GM11168 (cell line): ENCODE measurements around the gene ARMH4.
"Not testable (repeated sequence)": the region's sequence is repeated elsewhere in the genome, so short reads cannot be mapped to it uniquely, and the experiment has no call there.

ENCODE experiments used
- in situ Hi-C: fragments of 300-500 bp; cut with MboI; formaldehyde crosslinking; loops from one replicate; pipeline ENCODE4 v1.12.0; 2022; ENCODE audit warnings: low sequenced_read_pairs; ENCODE audit not compliant: unreplicated experiment

The ARMH4 gene

DNA sequence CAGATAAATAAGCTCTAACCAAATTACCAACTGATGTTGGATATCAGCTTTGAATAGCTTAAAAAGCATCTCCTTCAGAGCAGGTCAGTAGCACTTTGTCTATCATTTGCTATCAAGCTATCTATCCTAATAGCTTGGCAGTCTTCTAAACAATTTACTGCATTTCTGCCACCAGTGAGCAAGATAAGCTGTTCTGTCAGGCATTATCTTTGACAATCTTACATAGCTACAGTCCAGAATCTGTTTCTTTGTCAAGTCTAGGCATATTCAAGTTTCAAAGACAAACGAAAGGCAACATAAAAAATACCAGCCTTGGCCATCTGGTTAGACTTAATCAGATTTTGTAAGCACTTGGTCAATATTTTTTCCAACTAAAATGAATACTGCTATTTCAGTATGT lies 5.6 kb downstream of the ARMH4 start:
- in situ Hi-C loops = no loop called here

DNA sequence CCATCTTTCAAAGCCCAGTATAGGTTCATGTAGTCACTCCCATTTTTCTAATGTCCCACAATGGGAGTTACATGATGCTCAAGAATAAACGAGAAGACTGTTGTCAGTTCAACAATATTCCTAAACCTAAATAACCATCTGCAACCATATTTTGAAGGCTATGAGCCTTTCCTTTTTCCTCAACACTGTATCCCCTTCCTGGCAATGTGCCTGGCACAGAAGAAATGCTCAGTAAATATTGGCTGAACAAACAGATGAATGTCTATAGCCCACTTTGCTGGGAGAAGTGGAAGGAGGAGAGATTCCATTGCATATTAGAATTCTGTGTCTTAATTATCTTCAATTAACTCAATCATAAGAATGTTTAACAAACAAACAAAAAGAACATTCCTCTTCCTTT lies 6.1 kb downstream of the ARMH4 start:
- in situ Hi-C loops = no loop called here

DNA sequence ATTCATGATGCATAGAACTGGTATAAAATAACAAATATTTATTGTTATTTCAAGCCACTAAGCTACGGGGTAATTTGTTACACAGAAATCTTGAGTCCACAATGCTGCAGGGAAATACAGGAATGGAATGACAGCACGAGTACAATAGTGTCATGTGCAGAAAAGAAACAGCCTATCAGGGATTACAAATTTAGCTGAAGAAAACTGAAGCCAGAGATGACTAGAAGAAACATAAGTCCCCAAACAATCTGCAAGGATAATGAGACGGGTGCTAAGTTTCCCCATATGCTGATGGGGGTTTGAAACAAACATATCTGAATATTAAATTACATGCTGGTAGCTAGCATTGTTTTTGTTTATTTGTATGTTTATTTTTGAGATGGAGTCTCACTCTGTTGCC lies 8.9 kb downstream of the ARMH4 start:
- in situ Hi-C loops = no loop called here

DNA sequence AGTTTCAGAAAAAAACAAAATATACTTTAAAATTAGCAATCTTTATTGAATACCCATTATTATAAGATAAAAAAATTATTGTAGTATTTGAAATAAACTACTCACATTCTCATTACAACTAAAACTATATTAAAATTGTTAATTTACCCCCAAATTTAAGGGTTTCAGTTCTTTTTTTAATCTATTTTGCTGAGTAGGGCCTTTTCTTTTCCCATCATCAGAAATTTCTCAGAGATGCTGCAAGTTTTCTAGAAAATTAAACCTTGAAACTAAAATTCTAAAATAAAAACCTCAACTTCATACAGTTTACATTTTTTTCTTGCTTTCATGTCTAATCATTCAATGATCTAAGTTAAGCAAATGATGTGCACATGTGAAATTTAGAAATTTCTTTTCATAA lies 10.1 kb downstream of the ARMH4 start:
- in situ Hi-C loops = no loop called here

DNA sequence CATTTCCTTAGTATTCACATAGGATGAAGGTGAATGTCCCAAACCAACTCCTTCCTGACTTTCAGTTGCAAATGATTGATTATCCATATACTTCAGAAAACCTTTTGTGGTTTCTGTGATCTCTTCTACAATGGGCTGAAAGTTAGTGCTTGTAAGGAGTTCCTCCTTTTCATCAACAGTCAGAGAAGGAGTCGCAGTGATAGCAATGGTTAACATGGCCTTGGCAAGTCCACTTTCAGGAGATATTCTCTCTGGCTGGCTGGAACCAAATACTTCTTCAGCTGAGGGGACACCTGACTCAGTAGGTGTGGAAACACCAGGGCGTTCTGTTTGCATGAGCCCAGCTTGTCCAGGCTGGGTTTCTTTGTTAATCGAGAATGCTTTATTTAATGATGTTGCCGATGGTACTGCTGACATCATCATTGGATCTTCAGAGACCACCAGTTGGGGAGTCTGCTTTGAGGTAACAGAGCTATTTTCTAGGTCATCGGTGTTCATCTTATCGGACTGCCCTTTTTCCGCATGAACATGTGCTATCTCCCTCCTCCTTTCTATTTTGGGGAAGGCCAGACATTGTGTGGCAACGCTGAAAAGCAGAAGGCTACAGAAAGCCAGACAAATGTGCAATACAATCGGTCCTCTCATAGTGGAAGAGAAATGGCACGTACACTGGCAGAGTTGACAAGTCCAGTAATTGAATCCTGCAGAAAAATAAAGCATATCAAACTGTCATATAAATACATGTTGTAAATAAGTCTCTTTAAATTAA lies 13.1 kb downstream of the ARMH4 start:
- in situ Hi-C loops = no loop called here

DNA sequence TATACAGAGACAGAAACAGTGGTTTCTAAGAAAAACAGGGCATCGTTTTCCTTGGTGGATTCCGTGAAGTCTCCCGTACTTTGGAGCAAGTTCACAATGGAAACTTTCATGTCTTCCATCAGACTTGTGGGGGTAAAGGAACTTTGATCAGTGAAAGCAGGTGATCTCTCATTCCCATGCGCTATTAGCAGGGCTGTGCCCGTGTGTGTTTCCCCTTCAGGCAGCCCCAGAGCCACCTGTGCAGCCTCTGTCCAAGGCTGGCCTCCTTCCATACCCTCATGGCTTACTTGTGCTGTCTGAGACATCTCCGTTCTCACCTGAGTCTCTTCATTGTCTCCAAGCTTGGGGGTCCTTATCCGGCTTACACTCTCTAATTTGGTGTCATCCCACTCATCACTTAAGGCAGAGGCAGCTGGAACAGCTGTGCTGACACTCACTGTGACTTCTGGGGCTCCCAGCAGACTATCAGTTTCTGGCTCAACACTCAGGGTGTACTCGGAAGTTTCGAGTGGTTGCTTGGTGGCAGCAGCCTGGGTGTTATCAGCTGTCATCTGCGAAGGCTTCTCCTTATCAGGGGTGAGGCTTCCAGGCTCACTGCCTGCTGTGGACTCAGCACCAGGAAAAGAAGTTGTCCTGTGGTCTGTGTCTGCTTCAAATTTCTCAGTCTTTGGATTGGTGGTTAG lies 13.8 kb downstream of the ARMH4 start:
- in situ Hi-C loops = no loop called here

DNA sequence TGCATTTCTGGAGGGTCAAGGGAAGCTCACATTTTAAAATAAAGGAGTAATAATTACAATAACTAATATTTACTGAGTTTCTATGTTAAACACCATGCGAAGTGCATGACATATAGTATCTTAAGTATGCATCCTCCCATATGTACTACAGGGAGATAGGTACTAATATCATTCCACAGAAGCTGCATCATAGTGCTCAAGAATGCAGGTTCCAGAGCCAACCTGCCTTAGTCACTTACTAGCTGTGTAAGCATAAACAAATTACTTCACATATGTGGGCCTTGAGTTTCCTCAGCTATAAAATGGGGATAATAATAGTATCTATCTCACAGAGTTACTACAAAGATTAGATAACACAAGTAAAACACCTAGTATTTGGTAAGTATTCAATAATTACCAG lies 18.3 kb downstream of the ARMH4 start:
- in situ Hi-C loops = no loop called here

DNA sequence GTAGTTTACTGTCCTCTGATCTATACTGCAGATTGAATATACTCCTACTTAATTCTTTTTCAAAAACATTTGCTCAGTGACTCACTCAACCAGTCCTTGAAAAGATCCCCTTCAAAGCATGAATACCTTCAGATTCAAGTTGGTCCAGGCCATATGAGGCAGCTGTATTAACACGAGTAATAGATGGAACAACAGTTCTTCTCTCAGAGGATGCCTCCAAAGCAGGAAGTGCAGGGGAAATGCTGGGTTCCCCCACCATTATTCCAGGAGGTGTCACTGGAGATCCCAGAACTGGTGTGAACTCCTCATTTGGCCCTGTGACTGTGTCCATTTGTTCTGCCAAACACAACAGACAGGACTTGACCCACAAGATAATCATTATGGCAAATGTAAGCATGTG lies 20.6 kb downstream of the ARMH4 start:
- in situ Hi-C loops = no loop called here

DNA sequence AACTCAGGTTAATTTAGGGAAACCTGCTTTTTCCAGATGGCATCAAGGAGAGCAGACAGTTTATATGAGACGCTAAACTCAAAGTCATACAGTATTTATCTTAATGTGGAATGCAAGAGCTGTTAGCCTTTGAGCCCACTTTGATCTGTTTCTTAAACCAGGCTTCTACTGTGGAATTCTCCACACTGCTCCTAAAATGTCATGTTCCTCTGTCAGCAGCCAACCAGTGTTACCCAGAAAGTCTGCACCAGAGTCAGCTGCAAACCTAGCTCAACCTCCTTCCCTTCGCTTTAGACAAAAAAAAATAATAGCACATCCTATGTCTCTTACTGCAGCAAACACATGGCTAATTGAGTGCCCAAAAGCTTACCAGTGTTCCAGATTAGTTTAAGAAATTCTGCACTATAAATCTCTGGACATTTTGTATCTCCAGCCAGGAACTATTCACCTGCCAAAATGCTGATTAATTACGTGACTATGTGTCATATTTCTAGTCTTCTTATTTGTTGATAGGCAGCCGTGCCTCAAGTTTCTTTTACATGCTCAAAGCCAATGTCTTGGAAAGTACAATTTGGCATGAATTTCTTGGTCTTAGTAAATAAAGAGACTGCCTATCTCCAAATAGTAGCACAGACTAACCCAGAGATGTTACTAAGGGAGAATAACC lies 21.8 kb downstream of the ARMH4 start:
- in situ Hi-C loops = no loop called here

DNA sequence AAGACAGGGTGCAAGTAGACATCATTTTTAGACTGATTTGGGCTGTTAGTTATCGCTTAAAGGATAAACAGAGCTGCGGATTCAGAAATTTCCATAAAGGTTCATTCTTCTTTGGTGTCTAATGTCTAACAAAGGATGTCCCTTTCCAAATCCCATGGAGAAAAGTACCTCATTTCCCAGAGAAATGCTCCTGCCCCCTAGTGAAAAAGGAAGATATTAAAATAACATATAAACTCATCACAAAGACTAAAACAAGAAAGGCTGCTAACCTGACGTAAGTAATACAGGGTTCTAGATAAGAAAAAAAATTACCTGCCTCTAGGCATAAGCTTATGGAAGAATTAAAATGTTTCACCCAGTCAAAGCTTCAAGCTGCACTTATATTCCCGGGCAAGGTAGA lies 22.8 kb downstream of the ARMH4 start:
- in situ Hi-C loops = no loop called here

DNA sequence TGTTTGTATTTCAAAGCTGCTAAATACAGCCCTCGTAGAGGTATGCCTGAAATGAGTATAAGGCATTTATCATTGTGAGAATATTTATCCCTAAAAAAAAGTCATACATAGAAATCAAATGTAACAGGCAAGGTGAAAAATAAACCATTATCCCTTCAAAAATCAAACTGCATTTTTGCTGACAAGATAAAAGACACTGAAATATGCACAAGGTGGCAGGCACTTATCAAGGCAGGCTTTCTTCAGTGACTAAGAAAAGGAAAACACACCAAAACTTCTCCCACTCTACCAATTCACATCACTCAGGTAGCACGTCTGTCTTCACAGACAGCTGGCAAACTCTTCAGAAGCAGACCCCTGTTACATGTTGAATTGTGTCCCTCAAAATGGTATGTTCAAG lies 23.6 kb downstream of the ARMH4 start:
- in situ Hi-C loops = no loop called here

DNA sequence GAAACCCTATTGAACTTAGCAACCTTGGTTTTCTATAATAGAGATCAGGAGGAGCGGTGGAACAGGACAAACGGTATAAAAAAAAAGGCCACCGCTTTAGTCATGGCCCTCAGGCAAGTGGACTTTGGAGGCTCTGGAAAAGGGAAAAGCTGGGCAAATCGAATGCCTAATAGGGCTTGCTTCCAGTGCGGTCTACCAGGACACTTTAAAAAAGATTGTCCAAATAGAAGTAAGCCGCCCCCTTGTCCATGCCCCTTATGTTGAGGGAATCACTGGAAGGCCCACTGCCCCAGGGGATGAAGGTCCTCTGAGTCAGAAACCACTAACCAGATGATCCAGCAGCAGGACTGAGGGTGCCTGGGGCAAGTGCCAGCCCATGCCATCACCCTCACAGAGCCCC lies 29.5 kb downstream of the ARMH4 start:
- in situ Hi-C loops = not testable (repeated sequence)

DNA sequence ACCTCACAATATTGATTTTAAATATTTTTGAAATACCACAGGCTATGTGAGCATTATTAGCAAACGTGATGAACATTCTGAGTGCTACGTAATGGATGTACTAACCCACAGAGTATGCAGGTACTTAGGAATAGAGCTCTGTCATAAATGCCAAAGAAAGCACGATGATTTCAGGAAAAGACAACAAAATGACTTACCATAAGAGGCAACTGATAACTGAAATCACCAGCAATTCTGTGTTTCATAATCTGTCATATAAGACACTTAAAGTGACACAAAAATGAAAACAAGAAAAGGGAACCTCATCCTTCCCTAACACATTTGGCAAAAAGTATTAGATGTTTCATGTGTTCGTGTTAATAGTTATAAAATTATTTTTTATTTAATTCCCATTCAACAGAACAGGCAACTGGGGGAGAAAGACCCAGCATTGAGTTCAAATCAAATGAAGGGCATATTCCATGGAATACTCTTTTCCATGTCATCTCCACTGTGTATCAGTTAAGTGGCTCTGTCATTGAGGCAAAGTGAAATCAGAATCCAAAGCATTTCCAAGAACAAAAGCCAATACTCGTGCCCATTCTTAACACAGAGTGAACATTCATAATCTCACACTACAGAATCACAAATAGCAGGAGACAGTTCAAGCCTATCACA lies 30.4 kb downstream of the ARMH4 start:
- in situ Hi-C loops = no loop called here

DNA sequence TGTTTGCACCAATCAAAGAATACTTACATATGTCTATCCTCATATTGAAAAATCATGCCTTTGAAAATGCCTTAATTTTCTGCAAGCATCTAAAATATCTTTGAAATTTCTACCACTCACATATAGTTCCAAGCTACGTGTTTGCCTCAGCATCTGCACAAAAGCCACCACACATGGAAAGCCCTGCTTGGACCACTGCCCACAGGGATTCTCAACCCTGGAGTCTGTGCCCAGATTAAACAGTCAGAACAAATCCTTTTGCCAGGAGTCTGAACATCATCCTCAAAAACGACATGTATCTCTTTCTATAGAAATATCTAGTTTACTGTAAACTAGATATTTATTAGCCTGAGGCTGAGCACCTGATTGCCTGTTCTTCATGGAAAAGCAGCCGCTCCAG lies 32.6 kb downstream of the ARMH4 start:
- in situ Hi-C loops = no loop called here

DNA sequence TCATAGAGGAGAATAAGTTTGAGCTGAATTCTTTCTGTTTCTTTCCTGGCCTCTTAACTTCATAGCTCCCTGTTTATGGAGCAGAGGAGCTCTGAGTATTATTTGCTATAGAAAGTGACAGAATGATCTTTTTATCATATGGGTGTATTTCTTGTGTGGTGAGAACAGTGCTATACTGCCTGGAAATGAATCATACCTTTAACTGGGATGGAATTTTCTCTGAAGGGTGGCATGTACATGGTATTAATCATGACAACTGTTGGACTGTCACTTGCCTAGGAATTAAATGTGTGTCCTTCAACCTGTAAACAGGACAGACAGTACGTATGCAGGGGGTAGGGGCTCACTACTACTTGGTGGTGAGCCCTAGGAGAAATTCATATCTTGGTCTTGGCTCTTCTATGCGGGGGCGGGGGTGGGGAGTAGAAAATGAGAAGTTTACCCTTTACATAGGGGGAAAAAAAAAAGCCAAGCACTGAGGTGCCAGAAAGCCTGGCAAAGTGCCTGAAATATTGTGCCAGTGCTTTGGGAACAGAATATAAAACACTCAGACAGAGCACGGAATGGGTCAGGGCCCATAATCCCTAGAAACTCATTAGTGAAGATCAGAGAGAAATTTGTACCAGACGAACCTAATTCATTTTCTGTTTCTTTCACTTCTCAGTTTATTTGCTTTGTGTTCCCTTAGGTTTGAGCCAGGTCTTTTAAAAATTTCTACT lies 33.8 kb downstream of the ARMH4 start:
- in situ Hi-C loops = no loop called here

DNA sequence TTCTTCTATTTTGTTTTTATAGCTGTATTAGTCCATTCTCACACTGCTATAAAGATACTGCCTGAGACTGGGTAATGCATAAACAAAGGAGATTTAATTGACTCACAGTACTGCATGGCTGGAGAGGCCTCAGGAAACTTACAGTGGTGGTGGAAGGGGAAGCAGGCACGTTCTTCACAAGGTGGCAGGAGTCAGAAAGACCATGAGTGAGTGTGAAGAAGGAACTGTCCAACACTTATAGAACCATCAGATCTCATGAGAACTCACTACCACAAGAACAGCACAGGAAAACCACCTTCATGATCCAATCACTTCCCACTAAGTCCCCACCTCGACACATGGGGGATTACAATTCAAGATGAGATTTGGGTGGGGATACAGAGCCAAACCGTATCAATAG lies 42.3 kb downstream of the ARMH4 start:
- in situ Hi-C loops = no loop called here

DNA sequence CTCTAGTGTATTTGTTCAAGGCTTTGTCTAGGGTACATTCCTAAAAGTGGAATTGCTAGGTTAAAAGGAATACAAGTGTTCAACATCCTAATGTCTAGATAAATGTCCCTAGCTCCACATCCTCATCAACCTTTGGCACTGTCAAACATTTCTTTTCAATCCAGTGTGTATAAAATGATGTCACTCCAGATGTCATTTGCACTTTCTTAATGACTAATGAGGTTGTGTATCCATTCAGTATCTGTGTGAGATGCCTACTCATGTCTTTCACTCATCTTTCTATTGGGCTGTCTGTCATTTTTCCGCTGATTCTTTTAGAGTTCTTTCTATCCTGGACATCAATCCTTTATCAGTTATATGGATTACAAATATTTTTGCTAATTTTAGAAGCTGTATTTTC lies 43.3 kb downstream of the ARMH4 start:
- in situ Hi-C loops = no loop called here

DNA sequence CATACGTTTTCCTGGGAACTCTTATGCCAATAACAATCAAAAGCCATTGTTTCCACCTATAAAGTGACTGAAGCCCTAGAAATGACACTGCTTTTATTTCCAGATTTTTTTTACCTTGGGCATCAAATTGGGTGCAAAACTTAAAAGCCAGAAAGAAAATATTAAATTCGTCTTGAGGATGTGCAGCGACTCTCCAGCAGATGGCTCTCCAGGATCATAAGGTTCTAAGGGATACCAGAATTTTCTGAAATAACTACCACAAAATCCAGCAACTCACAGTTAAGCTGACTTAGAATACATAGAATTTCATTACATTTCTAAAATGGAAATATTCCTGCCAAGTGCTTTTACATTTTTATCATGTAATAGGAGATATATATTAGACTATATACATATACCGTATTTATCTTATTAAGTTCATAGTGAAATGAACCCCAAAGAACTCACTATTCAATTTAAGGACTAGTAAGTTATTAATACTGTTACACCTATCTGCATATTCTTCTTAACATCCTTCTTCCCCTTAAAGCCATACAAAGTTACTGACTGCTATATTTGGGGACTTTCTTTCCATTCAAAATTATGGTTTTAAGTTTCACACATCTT lies 44.0 kb downstream of the ARMH4 start:
- in situ Hi-C loops = no loop called here

DNA sequence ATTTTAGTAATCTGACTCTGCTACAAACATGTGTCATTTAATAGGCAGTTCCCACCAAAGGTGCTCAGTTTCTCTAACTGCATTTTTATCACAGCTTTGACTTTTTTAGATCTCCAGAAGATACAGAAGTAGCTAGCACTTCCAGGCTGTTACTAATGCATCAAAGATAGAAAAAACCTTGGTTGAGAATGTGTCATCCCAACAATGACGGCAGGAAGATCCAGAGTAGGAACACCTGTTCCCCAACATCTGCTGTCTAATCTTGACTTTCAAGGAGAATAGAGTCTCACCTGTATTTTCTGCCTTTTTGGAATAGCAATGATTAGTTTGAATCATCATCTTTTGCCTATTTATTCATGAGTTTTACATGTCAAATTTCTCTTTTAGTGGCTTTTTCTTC lies 45.0 kb downstream of the ARMH4 start:
- in situ Hi-C loops = no loop called here

DNA sequence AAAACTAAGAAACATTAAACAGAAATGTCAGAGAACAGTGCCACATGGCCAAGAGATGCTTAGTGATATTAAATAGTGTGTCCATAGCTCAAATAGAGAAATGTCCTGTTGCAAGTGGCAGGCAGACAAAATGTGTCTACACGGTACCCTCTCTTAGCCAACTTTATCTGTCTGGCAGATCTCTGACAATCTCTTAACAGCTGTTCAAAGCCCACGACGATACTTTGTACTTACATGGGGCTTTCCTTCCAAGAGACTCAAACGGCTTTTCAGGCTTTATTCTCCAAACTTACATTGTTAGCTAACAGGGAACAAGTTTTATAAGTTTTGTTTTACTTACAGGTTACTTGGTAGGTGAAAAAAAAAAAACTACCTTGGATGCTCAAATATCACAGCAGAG lies 45.6 kb downstream of the ARMH4 start:
- in situ Hi-C loops = no loop called here
